ENCODE results near the gene RAC3.

DNA sequence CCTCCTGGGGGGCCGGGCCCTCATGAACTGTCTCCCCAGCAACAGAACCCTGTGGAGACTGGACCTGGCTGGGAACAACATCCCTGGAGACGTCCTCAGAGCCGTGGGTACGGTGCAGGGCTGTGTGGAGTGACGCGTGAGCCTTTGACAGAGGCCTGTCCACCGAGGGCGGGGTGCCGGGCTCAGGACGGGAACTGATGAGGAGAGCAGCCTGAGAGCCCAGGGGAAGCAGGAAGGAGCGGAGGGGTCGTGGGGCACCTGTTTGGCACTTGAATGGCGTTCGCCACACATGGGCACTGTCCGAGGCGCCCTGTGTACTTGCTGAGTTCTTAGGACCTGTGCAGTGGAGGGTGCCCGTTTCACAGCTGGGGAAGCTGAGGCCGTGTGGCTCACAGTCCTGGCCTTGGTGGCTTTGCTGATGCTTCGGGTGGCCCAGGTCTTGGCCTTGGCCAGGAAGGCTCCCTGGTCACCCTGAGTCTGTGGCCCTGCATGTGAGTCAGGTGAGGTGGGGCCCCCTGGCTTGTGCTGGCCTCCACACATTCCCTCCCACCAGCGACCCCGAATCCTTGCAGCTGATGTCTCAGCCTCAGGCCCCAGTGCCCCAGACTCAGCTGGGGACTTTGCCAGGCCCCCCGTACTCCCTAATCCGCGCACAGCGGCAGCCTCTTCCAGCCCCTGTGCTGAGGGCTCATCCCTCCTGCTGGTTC, 5.9 kb upstream of the RAC3 start:
- TF ChIP-seq, protein P1, sequence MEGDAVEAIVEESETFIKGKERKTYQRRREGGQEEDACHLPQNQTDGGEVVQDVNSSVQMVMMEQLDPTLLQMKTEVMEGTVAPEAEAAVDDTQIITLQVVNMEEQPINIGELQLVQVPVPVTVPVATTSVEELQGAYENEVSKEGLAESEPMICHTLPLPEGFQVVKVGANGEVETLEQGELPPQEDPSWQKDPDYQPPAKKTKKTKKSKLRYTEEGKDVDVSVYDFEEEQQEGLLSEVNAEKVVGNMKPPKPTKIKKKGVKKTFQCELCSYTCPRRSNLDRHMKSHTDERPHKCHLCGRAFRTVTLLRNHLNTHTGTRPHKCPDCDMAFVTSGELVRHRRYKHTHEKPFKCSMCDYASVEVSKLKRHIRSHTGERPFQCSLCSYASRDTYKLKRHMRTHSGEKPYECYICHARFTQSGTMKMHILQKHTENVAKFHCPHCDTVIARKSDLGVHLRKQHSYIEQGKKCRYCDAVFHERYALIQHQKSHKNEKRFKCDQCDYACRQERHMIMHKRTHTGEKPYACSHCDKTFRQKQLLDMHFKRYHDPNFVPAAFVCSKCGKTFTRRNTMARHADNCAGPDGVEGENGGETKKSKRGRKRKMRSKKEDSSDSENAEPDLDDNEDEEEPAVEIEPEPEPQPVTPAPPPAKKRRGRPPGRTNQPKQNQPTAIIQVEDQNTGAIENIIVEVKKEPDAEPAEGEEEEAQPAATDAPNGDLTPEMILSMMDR (optimal IDR thresholded peaks at IDR 0.05 in 1 of 3, IDR thresholded peaks at IDR 0.05 in 1 of 3, conservative IDR thresholded peaks at IDR 0.05 in 1 of 3; ENCODE audit: extremely low read depth in 1 of 3, insufficient read depth in 2 of 3, low read length in 3 of 3): no peak
- no peak for TF ChIP-seq EZH2 (IDR thresholded peaks at IDR 0.05; ENCODE audit: low read length)
